BE2C (cell line): ENCODE measurements around the gene MACF1.
"Not testable (repeated sequence)": the region's sequence is repeated elsewhere in the genome, so short reads cannot be mapped to it uniquely, and the experiment has no call there.

Experiments
- DNase-seq: peaks from one replicate; pipeline ENCODE4 v3.0.0-alpha.2; 2020
- H3K27me3 ChIP-seq: fragments of 250-450 bp; sonication (Bioruptor Pico); 2 replicates; pipeline ENCODE4 v1.5.1; 2020; ENCODE audit warnings: mild to moderate bottlenecking
- H3K36me3 ChIP-seq: fragments of 250-450 bp; sonication (Bioruptor Pico); 2 replicates; pipeline ENCODE4 v1.5.1; 2020; ENCODE audit warnings: mild to moderate bottlenecking
- H3K4me1 ChIP-seq: fragments of 250-450 bp; sonication (Bioruptor Pico); 2 replicates; pipeline ENCODE4 v1.5.1; 2020
- H3K4me3 ChIP-seq: 2 replicates; pipeline ENCODE4 v1.5.1; 2011; ENCODE audit warnings: low read depth, low read length
- H3K9me3 ChIP-seq: fragments of 250-450 bp; sonication (Bioruptor Pico); 2 replicates; pipeline ENCODE4 v1.5.1; 2020
- CTCF ChIP-seq: IDR thresholded peaks from 2 replicates; pipeline ENCODE4 v1.5.1; 2012; ENCODE audit warnings: mild to moderate bottlenecking, low read depth, low read length

Gene MACF1

DNA sequence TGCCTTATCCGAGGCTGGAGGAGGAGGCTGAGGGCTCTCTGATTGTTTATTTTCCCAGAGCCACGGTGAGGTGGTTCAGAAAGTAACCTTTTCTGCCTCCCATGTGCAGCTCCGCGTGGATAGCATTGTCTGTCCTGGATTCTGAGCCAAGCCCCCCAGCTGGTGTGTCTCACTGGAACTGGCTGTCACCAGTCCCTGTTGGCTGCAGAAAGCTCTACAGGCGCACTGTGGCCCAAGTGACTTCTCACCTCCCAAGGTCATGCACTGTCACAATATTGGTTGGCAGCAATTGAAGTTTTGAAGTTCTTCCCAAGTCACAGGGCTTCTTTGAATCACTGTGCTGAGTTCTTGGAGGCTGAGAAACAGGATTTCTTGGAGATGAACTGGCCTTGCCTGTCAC, 295.2 kb downstream of the MACF1 start:
- Histone ChIP-seq H3K4me3 (no peak overlapping the region), H3K27me3 (no peaks in the 10 kb centered on the region), H3K36me3 (no peaks in the 10 kb centered on the region), H3K4me1 (no peaks in the 10 kb centered on the region), H3K9me3 (no peaks in the 10 kb centered on the region)
- TF ChIP-seq CTCF, result no peak
- no peak for DNase-seq

GRCh38 chr1:39500862-39501389, 296.4 kb downstream of the MACF1 start:
- no peak for DNase-seq
- no peaks in the 10 kb centered on the region for H3K36me3 ChIP-seq
- no peak overlapping the region for H3K4me3 ChIP-seq
- H3K27me3 ChIP-seq, result no peaks in the 10 kb centered on the region
- TF ChIP-seq CTCF, result no peak
- no peaks in the 10 kb centered on the region for H3K4me1 ChIP-seq
- no peaks in the 10 kb centered on the region for H3K9me3 ChIP-seq

DNA sequence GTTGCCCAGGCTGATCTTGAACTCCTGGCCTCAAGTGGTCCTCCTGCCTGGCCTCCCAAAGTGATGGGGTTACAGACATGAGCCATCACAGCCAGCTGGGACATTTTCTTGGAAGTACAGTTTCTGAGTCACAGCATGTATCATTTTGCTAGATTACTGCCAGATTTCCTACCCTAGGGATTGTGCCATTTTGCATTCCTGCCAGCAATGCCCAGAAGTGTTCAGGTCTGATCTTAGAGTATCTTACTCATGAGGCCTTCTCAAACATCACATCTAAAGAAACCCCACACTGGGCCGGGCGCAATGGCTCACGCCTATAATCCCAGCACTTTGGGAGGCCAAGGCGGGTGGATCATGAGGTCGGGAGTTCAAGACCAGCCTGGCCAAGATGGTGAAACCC, 297.2 kb downstream of the MACF1 start:
- Histone ChIP-seq H3K27me3 (no peaks in the 10 kb centered on the region), H3K9me3 (no peaks in the 10 kb centered on the region), H3K4me1 (no peaks in the 10 kb centered on the region), H3K36me3 (no peaks in the 10 kb centered on the region), H3K4me3 (no peak overlapping the region)
- no peak for DNase-seq
- no peak for TF ChIP-seq CTCF

DNA sequence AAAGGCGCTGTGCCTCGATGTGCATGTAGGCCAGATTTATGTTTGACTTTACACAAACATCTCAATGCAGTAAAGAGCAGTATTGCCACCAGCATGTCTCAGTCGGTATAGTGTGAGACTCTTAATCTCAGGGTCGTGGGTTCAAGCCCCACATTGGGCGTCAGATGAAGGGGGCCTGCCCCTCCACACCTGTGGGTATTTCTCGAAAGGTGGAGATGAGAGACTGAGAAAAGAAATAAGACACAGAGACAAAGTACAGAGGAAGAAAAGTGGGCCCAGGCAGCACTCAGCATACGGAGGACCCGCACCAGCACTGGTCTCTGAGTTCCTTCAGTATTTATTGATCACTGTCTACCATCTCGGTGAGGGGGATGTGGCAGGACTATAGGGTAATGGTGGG, 299.9 kb downstream of the MACF1 start:
- not testable (repeated sequence) for H3K27me3 ChIP-seq, H3K4me1 ChIP-seq, H3K9me3 ChIP-seq, H3K36me3 ChIP-seq, H3K4me3 ChIP-seq, DNase-seq

- DNase-seq, result no peak
Measured at GRCh38 chr1:39505289-39505688, 300.8 kb downstream of the MACF1 start.

DNA sequence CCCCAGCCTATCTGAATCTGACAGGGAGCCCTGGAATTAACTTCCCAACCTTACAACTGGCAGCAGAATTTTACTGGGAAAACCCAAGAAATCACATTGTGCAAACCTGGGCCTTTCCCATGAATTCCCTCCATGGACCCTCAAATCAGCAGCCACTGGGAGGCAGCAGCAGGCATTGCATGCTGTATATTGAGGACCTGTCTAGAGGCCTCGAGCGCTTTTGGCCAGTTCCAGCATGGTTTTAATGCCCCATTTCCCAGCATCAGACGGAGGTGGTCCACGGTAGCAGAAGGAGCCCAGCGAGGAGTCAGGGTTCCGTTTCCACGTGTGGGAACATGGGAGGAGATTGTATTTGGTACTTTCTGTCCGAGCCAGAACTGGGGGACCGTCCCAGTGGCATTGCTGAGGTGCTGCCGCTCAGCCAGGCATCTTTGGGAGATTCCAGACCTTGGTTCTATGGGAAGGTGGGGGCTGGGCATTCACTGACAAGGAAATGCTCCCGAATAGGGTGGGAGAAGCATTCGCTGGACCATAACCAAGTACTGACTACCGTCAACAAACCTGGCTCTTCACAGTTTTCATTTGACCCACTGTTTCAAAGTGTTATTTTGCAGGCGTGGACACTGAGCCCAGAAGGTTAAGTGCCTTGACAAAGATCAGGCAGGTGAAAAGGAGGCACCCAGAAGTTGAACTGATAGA, 302.9 kb downstream of the MACF1 start:
- peak; percentile 47 for TF ChIP-seq CTCF
- H3K4me3 ChIP-seq, result no peak overlapping the region
- DNase-seq, result peak; percentile 18
- no peaks in the 10 kb centered on the region for H3K27me3 ChIP-seq
- H3K36me3 ChIP-seq, result no peaks in the 10 kb centered on the region
- no peaks in the 10 kb centered on the region for H3K4me1 ChIP-seq
- no peaks in the 10 kb centered on the region for H3K9me3 ChIP-seq

More at GRCh38 chr1:39505289-39505688, 300.8 kb downstream of the MACF1 start:
- TF ChIP-seq CTCF, result no peak
- no peaks in the 10 kb centered on the region for H3K36me3 ChIP-seq
- no peaks in the 10 kb centered on the region for H3K9me3 ChIP-seq
- no peaks in the 10 kb centered on the region for H3K4me1 ChIP-seq
- no peak overlapping the region for H3K4me3 ChIP-seq
- H3K27me3 ChIP-seq, result no peaks in the 10 kb centered on the region

DNA sequence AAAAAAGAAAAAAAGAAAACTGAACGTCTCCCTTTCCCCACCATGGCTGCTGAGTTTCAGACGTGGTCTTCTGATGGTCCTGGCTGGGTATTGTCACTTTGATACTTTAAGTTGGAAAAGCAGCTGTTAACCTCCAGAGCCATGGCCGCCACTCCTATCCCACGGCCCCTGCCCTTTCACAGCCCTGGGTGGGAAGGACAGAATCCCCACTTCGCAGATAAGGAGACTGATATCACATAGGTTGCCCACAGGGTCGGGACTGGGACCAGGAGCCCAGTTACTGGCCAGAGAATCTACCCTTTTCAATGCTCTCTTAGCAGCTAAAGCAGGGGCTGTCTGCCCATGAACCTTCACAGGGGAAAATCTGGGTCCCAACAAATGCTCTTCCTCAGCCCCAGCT, 303.8 kb downstream of the MACF1 start:
- no peaks in the 10 kb centered on the region for H3K9me3 ChIP-seq
- no peaks in the 10 kb centered on the region for H3K27me3 ChIP-seq
- no peak overlapping the region for H3K4me3 ChIP-seq
- no peak for DNase-seq
- no peaks in the 10 kb centered on the region for H3K4me1 ChIP-seq
- H3K36me3 ChIP-seq, result no peaks in the 10 kb centered on the region
- no peak for TF ChIP-seq CTCF
